HG02943 (cell line): ENCODE measurements around the gene CSTF1.

ENCODE experiments used
- ATAC-seq: cut with Tn5 transposase; IDR thresholded peaks from one replicate; pipeline ENCODE4 v1.9.1; 2021; ENCODE audit warnings: mild to moderate bottlenecking, low read depth, moderate library complexity; ENCODE audit not compliant: unreplicated experiment

CSTF1 gene

GRCh38 chr20:56445130-56445529 lies 52.7 kb downstream of the CSTF1 start:
- no peak for ATAC-seq

- no peak for ATAC-seq
These were observed 53.1 kb downstream of the CSTF1 start for GRCh38 chr20:56445540-56445939.

GRCh38 chr20:56447227-56447626 lies 54.8 kb downstream of the CSTF1 start:
- no peak for ATAC-seq

GRCh38 chr20:56449459-56449858 lies 57.0 kb downstream of the CSTF1 start:
- ATAC-seq: no peak

- ATAC-seq: no peak
These were observed 58.8 kb downstream of the CSTF1 start for GRCh38 chr20:56451056-56451765.

GRCh38 chr20:56453352-56453751 lies 60.9 kb downstream of the CSTF1 start:
- ATAC-seq: no peak

GRCh38 chr20:56454754-56455153 lies 62.3 kb downstream of the CSTF1 start:
- ATAC-seq: no peak
